NCI-H1436 treated with DMSO at 0.1 percent for 48 hours (cell line): ENCODE measurements around the gene TLCD3B.
"Not testable (repeated sequence)": the region's sequence is repeated elsewhere in the genome, so short reads cannot be mapped to it uniquely, and the experiment has no call there.

Experiments used
- DNase-seq: peaks from one replicate; lab custom pipeline; 2025; lab: John Stamatoyannopoulos, UW

TLCD3B gene

DNA sequence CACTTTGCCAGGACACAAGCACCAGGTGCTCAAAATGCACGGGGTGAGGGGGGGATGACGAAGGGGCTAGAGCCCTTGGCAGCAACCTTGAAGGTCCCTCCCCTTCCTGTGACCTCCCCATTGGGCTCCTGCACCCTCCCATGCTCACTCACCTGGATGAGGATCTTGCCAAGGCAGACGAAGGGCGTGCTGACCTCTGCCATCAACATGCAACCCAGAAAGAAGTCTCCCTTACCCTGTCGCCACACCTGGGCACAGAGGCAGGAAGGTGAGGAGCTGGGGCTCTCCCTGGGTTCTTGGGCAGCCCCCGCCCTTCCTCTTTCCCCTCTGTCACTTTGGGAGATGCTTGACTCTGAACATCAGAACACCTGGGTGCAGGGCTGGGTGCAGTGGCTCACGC lies 5.5 kb downstream of the TLCD3B start:
- DNase-seq, result no peak

DNA sequence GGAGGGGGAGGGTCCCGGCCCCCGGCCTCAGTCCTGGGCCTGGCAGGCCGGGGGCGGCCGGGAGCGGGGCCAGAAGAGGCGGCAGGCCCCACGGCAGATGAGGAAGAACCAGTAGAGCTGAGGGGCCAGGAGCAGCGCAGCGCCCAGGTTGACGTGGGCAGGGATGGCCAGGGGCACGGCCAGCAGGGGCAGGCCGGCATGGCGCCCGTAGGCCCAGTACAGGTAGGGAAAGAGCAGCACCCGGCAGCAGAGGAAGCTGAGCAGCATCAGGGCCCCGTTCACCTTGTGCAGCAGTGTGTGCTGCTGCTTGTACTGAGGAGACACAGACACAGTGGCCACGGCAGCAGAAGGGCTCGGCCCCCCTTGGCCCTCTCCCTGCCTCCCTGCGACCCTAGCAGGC lies 5.9 kb downstream of the TLCD3B start:
- DNase-seq, result no peak

DNA sequence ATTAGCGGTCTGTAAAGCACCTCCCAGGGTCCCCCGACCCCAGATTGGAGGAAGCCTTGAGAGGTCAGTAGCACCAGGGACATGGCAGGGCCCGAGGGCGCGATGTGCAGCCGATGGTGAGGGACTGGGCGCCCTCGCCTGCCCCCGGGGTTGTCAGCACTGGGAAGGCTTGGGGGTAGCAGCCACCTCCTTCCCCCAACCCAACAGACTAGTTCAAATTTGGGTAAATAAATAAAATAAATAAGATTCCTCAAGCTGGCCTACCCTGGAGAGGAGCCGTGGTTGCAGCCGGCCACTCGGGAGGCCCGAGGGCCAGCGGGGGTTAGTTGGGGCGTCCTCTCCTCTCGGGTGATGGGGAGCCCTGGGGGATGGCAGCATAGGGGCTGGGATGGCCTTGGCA lies 6.6 kb downstream of the TLCD3B start:
- no peak for DNase-seq

DNA sequence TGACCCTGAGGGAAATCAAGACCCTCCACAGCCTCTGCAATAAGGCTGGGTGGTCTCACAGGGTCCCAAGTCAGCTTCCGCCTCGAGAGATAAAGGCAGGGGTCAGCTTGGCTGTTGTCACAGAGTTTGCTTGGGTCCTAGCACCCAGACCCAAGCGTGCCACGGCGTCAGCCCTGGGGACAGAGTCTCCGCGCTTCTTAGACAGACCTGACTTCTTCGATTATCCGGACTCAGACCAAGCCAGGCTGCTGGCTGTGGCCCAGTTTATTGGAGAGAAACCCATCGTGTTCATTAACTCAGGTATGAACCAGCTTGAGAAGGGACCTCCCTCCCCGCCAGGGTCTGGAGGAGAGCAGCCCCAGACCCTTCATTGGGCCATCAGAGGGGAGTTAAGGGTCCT lies 7.5 kb downstream of the TLCD3B start:
- no peak for DNase-seq

DNA sequence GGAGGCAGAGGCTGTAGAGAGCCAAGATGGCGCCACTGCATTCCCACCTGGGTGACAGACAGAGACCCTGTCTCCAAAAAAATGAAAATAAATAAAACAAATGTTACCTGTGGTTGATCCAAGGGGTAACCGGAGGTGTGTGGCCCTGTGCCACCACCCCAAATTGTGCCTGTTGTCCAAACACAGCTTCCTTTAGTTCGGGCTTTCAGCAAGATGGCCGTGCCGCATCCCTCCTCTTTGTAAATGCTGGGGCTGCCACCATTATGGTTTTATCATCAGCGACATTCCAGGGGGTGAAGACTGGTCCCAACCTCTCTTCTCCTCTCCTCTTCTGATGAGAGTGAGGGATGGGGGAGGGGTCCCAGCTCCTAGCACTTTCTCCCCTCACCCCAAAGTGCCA lies 8.2 kb downstream of the TLCD3B start, which contains the start of gene C16orf92:
C16orf92 (plus strand) TSS at position 312 of the 400 bp plus-strand sequence. CDS start 143 bp downstream, outside the sequence.
- no peak for DNase-seq

DNA sequence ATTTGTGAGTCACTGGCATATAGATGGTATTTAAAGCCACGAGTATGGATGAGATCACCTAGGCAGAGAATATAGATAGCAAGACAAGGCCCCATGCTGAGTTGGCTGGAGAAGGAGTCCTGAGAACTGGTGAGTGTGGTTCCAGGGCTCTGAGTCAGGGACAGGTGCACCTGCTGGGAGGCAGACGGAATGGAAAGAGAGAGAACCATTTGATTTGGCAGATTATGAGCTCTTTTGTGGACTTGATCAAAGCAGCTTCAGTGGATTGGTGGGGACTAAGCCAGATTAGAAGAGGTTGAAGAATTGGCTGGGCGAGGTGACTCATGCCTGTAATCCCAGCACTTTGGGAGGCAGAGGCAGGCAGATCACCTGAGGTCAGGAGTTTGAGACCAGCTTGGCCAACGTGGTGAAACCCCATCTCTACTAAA lies 12.3 kb downstream of the TLCD3B start:
- DNase-seq, result no peak

DNA sequence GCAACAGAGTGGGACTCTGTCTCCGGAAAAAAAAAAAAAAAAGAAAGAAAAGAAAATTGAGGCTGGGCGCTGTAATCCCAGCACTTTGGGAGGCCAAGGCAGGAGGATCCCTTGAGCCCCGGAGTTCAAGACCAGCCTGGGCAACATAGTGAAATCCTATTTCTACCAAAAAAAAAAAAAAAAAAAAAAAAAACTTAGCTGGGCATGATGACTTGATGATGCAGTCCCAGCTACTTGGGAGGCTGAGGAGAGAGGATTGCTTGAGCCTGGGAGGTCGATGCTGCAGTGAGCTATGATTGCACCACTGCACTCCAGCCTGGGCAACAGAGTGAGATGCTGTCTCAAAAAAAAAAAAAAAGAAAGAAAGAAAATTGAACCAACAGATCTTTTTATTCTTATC lies 13.1 kb downstream of the TLCD3B start:
- not testable (repeated sequence) for DNase-seq

DNA sequence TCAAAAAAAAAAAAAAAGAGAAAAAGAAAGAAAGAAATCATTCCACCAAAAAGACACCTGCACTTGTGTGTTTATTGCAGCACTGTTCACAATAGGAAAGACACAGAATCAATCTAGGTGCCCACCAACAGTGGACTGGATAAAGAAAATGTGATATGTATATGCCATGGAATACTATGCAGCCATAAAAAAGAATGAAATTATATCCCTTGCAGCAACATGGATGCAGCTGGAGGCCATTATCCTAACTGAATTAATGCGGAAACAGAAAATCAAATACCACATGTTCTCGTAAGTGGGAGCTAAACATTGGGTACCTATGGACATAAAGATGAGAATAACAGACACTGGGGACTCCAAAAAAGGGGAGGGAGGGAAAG lies 13.8 kb downstream of the TLCD3B start:
- DNase-seq, result no peak

DNA sequence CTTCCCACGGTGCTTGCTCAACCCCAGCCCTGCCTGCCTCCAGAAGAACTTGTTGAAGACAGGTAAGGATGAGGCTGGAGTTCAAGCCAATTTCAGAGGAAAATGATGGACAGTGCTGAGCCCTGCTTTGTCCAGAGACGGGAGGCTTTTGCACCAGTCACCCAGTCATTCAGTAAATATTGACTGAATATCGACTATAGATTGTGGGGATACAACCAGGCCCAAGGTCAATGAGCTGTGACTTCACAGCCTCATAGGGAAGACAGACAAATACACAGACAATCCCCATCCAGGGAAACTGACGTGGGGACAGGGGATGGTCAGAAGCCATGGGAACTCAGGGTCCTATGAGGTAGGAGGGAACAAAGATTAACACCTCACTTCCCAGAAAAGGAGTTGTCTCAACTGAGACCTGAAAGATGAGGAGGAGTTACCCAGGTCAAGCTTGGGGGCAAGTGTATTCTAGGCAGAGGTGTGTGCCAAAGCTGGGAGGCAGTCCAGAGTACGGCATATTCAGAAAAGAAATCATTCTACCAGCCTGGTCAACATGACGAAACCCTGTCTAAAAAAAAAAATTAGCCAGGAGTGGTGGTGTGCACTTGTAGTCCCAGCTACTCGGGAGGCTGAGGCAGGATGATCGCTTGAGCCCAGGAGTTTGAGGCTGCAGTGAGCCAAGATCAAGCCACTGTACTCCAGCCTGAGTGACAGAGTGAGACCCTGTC lies 14.4 kb downstream of the TLCD3B start:
- no peak for DNase-seq

DNA sequence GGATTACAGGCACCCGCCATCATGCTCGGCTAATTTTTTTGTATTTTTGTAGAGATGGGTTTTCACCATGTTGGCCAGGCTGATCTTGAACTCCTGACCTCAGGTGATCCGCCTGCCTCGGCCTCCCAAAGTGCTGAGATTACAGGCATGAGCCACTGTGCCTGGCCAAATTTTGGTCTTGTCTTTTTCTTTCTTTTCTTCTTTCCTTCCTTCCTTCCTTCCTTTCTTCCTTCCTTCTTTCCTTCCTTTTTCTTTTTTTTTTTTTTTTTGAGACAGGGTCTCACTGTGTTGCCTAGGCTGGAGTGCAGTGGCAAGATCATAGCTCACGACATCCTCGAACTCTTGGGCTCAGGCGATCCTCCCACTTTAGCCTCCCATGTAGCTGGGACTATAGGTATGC lies 15.6 kb downstream of the TLCD3B start:
- DNase-seq, result not testable (repeated sequence)

DNA sequence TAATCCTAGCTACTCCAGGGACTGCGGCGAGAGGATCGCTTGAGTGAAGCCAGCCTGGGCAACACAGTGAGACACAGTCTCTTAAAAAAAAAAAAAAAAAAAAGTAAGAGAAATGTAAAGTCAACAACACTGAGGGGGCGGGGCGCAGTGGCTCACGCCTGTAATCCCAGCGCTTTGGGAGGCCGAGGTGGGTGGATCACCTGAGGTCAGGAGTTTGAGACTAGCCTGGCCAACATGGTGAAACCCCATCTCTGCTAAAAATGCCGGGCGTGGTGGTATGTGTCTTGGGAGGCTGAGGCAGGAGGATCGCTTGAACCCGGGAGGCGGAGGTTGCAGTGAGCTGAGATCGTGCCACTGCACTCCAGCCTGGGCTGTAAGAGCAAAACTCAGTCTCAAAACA lies 18.5 kb downstream of the TLCD3B start:
- not testable (repeated sequence) for DNase-seq

DNA sequence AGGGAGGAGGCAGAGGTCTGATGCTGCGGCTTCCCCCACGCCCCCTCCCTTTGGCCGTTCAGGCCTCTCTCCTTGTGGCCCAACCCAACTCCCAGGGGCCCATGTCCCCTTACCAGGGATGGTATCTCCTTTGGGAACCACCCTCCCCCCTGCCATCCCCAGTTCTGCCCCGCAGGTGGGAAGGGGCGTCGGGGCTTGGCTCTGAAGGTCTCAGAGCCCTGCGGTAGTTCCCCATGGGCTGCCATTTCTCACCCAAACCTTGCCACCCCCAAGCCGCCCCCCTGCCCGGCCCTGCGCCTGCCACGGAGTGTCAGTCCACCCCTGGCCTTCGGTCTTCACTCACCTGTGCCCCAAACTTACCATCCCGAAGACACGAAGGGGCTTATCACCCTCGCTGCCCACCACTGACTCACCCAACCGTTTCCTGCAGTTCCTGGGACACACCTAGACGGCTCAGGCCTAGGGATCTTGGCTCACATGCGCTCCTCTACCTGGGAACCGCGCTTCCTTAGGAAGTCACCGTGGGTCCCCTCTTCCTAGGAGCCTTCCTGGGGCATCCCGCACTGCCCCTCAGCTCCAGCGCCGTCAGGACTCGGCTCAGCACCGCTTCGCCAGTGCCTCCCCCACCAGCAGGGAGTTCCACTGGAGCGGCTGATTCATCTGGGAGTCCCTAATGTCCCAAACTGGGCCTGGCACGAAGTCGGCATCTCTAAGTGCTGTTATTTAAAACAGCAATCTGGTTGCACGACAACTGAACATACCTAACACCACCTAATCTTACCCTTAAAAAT lies 19.2 kb downstream of the TLCD3B start:
- DNase-seq, result no peak

DNA sequence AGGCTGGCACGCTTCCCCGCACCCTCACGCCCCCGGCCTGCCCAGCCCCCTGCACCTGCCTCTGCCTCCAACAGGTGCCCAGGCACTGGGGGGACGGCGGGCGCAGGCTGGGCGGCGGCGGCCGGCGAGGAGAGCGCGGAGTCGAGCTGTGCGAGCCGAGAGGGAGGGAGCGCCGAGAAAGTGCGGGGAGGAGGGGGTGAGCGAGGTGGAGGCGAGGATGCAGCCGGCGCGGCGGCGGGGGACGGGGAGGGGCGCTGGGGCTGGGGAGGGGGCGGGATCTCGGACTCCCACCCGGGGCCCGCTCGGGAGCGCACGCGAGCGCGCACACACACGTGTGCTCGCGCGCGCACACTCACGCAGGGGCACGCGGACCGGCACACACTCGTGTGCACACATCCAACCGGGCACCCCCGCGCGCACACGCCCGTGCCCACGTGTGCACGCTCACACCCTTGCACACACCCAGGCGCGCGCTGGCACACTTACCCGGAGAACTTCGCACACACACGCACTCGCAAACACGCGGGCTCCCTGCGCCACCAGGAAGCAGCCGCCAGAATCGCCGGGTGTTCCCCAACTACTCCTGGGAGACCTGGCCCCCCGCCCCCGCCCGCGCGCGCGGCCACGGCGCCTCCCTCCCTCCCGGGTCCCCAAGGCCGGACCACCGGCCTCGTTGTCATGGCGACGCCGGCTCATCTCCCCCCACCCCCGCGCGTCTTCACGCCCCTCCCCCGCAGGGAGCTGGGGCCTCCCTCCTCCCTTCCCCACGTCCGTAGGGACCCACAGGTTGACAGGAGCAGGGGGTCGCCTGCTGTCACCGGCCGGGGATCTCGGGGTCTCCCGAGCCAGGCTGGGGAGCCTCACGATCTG lies 20.0 kb downstream of the TLCD3B start, which contains the start of gene DOC2A:
DOC2A (minus strand) TSS at position 184 of the 870 bp plus-strand sequence. CDS start 805 bp downstream, outside the sequence.
- DNase-seq, result no peak

DNA sequence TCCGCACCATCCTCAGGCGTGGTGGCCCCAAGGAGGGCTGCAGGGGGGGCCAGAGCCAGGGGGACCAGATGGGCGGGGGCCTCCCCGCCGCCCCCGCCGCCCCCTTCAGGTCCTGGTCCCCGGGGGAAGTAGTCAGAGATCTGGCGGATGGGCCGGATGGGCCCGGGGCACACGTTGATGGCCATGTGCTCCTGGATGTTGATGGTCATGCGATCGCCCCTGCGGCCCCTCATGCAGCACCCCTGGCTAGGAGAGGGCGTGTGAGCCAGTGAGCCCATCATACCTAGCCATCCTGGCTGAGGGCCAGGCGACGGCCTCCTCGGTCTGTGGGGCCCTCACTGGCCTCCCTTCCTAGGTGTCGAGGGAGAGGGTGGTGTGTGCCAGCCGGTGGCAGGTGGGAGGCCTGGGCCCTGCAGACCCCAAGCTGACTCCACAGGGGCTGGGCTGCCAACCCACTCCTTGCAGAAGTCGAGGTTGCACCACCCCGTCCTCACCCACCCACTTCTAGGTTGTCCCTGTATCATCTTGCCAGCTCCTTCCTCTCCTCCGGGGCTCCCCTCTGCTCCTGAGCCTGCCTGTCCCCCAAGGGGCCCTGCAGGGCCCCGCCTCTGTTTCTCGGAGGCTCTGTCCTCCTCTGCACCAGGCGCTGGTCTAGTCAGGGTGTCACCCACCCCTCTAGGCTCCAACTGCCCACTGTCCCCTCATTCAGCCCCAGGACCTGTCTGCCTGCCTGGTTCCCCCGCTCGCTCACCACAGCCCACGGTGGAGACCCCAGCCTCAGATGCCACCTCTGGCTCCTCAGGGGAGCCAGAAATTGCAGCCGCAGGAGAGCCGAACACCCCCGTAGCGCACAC lies 20.9 kb downstream of the TLCD3B start:
- DNase-seq, result no peak

DNA sequence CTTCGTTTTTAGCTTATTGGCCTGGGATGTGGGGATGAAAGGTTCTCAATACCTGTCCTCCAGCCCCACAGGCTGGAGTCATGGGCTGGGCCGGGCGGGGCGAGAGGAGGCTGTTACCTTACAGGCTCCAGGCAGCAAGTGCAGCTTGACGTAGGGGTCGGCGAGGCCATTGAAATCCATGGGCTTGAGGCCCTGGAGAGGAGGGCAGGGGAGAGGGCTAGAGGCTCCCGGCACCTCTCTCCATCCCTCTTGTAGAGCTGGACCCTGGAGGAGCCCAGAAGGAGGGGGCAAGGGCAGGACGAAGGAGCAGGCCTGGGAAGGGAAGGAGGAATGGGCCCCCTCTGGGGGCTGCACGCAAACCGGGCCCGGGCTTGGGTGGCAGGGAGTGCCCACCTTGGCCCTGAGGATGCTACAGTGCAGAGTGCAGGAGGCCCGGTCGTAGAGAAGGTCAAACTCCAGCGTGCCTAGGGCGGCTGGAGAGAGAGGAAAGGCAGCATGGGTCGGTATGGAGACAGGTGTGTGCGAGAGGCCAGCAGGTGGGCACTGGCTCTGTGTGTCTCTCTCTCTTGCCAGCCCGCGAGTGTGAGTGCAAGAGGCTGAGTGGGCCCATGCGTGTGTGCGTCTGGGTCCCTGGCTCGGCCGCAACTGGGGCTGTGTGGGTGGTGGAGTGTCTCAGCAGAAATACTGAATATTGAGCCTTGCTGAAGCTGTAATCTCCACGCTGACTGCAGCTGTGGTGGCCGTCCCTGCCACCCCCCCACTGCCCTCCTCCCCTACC lies 21.8 kb downstream of the TLCD3B start:
- no peak for DNase-seq

DNA sequence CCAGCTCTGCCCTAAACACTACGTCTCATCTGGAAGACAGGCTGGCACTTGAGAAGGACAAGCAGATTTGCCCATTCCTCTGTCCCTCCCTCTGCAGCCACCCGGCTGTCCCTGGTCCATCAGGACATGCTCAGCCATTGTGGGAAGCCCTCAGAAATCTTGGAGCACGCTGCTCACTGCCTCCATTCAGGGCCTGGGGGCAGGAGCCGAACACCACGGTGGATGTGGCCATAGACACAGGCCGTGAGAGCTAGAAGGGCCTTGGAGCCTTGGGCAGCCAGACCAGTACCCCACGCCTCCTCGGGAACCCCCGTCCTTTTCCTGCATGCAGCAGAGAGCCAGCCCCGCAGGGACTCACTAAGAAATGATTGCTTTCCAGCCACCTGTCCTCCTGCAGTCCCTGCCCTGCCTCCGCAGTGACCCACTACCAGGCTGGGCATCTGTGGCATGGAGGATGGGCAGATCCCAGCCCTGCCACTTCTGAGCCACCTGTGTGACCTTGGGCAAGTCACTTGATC lies 23.6 kb downstream of the TLCD3B start:
- no peak for DNase-seq

DNA sequence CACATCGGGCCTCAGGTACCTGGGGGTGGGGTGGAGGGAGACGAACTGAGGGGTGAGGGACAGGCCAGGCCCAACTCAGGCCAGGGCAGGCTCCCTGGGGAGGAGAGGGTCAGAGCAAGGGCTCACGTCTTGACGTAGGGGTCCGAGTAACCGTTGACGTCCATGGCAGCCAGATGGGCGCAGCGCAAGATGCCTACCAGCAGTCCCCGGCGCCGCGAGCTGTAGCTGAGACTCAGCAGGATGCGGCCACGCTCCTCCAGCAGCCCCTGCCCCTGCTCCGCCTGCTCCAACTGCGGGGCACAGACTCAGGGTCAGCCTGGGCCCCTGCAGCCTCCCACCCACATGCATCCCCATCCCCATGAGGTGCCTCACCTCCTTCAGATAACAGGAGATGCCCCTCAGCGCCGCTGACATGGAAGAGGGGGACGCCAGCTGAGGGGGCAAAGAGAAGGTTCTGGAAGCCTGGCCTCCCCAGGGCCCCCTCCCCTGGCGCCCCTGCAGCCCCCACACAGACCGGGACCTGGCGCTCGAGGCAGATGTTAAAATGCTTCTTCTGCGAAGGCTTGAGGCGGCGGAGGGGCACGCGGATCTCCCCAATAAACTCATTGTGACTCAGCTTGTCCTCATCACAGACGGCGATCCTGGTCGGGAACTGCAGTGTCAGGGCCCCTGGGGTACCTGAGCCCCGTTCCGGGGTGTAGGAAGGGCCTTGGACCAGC lies 24.3 kb downstream of the TLCD3B start:
- DNase-seq, result no peak

DNA sequence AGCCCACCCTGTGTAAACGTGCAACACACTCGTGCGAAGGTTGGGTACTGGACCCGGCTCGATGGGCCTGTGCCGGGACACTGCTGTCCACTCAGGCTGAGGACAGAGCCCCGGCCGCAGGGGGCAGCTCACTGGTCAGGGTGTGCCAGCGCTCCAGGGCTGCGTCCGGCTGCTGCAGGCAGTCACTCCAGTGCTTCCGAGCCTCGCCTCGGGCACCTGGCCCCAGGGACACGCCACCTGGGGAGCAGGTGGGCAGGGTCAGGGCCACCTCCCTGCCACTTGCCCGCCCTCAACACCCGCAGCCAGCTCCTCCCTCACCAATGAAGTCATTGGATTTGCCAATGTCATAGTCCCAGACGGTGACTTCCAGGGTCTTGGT lies 25.0 kb downstream of the TLCD3B start:
- no peak for DNase-seq

DNA sequence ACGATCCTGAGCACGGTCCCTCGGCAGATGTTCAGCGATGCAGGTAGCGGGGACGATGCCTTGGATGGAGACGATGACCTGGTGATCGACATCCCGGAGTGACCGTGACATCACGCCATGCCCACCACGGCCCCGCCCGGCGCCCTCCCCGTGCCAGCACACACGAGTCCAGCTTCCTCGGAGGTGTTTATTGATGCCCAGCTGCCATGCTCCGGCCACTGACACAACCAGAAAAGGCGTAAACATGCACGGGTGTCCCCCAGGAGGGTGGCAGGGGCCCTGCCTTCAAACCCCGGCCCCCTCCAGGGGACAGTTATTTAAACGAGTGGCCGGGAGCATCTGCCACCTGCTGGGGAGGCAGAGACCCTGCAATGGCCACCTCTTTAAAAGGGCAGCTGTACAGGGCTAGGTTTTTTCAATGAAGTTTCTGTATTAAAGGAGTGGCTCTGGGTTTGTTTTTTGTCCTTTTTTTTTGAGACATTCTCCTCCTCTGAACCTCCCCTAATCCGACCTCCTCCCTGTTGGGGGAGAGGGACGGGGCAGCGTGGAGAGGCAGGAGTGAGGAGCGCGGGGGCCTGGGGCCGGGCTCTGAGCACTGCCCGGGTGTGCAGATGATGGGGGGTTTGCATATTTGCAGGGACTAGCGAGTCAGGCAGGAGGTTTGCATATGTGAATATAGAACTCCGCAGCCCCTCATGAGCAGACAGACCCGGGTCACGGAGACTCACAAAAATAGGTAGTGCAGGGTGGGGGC lies 25.6 kb downstream of the TLCD3B start:
- DNase-seq, result no peak
